ENCODE measurements around the gene ERP27.

The ERP27 gene

GRCh38 chr12:14979468-14979867 is 41.1 kb upstream of the ERP27 start:
- no peak overlapping the region for H2BK120ac ChIP-seq (ENCODE audit: low read depth, low read length)
- no peaks in the 10 kb centered on the region for H3K27me3 ChIP-seq (ENCODE audit: control insufficient read depth in 1 of 2, insufficient read depth in 1 of 2, low read length in 2 of 2)
- H3K9ac ChIP-seq (ENCODE audit: low read length): no peak overlapping the region
- H2BK12ac ChIP-seq (ENCODE audit: low read length in 2 of 2): no peak overlapping the region
- H3K79me1 ChIP-seq (replicated peaks; ENCODE audit: low read length, poor library complexity, severe bottlenecking): no peaks in the 10 kb centered on the region
- H2AFZ ChIP-seq (ENCODE audit: low read depth, low read length): no peak overlapping the region
- H3K4ac ChIP-seq (ENCODE audit: low read depth in 1 of 2, low read length in 2 of 2): no peak overlapping the region
- H4K91ac ChIP-seq (ENCODE audit: low read length): no peak overlapping the region
- no peaks in the 10 kb centered on the region for H3K36me3 ChIP-seq (ENCODE audit: control insufficient read depth in 1 of 2, insufficient read depth in 2 of 2, low read depth in 1 of 2, low read length in 2 of 2)
- no peak overlapping the region for H3K4me2 ChIP-seq (ENCODE audit: low read length, poor library complexity, severe bottlenecking)
- H3K4me1 ChIP-seq (ENCODE audit: control insufficient read depth, insufficient read depth, low read depth, low read length): no peaks in the 10 kb centered on the region
- H3K27ac ChIP-seq (ENCODE audit: low read length, poor library complexity, severe bottlenecking): no peak overlapping the region
- H2BK15ac ChIP-seq (ENCODE audit: low read depth, poor library complexity, severe bottlenecking): no peak overlapping the region
- H3K4me3 ChIP-seq (ENCODE audit: insufficient read depth in 1 of 2, low read depth in 1 of 2, low read length in 2 of 2): no peak overlapping the region
- no peak overlapping the region for H3K23ac ChIP-seq (ENCODE audit: low read length in 2 of 2)
- H3K14ac ChIP-seq (ENCODE audit: low read length in 2 of 2): no peak overlapping the region
- no peak overlapping the region for H3K18ac ChIP-seq (ENCODE audit: low read depth in 1 of 2, low read length in 2 of 2)
- DNase-seq: no peak
- no peak overlapping the region for H2BK5ac ChIP-seq (ENCODE audit: low read depth, low read length, poor library complexity, severe bottlenecking)
- no peak overlapping the region for H2AK5ac ChIP-seq (ENCODE audit: low read length, severe bottlenecking)
- H4K8ac ChIP-seq (ENCODE audit: low read length): no peak overlapping the region
- no peaks in the 10 kb centered on the region for H3K9me3 ChIP-seq (ENCODE audit: control insufficient read depth, low read length)

GRCh38 chr12:14976658-14977057 is 38.3 kb upstream of the ERP27 start:
- H3K79me1 ChIP-seq (replicated peaks; ENCODE audit: low read length, poor library complexity, severe bottlenecking): no peaks in the 10 kb centered on the region
- no peak overlapping the region for H3K14ac ChIP-seq (ENCODE audit: low read length in 2 of 2)
- no peak overlapping the region for H3K23ac ChIP-seq (ENCODE audit: low read length in 2 of 2)
- H4K91ac ChIP-seq (ENCODE audit: low read length): no peak overlapping the region
- H2BK15ac ChIP-seq (ENCODE audit: low read depth, poor library complexity, severe bottlenecking): no peak overlapping the region
- no peaks in the 10 kb centered on the region for H3K36me3 ChIP-seq (ENCODE audit: control insufficient read depth in 1 of 2, insufficient read depth in 2 of 2, low read depth in 1 of 2, low read length in 2 of 2)
- no peaks in the 10 kb centered on the region for H3K27me3 ChIP-seq (ENCODE audit: control insufficient read depth in 1 of 2, insufficient read depth in 1 of 2, low read length in 2 of 2)
- H3K27ac ChIP-seq (ENCODE audit: low read length, poor library complexity, severe bottlenecking): no peak overlapping the region
- no peak overlapping the region for H2BK5ac ChIP-seq (ENCODE audit: low read depth, low read length, poor library complexity, severe bottlenecking)
- no peak overlapping the region for H4K8ac ChIP-seq (ENCODE audit: low read length)
- H3K18ac ChIP-seq (ENCODE audit: low read depth in 1 of 2, low read length in 2 of 2): no peak overlapping the region
- no peak overlapping the region for H3K4me3 ChIP-seq (ENCODE audit: insufficient read depth in 1 of 2, low read depth in 1 of 2, low read length in 2 of 2)
- no peak overlapping the region for H3K9ac ChIP-seq (ENCODE audit: low read length)
- DNase-seq: no peak
- H3K4ac ChIP-seq (ENCODE audit: low read depth in 1 of 2, low read length in 2 of 2): no peak overlapping the region
- H2AFZ ChIP-seq (ENCODE audit: low read depth, low read length): no peak overlapping the region
- no peaks in the 10 kb centered on the region for H3K9me3 ChIP-seq (ENCODE audit: control insufficient read depth, low read length)
- no peak overlapping the region for H2BK12ac ChIP-seq (ENCODE audit: low read length in 2 of 2)
- WGBS: 95% methylated on average over 1 of the region's 3 CpGs
- H2AK5ac ChIP-seq (ENCODE audit: low read length, severe bottlenecking): no peak overlapping the region
- no peaks in the 10 kb centered on the region for H3K4me1 ChIP-seq (ENCODE audit: control insufficient read depth, insufficient read depth, low read depth, low read length)
- no peak overlapping the region for H3K4me2 ChIP-seq (ENCODE audit: low read length, poor library complexity, severe bottlenecking)
- no peak overlapping the region for H2BK120ac ChIP-seq (ENCODE audit: low read depth, low read length)

GRCh38 chr12:14975457-14975856 is 37.1 kb upstream of the ERP27 start:
- Histone ChIP-seq H2BK12ac (ENCODE audit: low read length in 2 of 2) (no peak overlapping the region), H3K14ac (ENCODE audit: low read length in 2 of 2) (no peak overlapping the region), H2BK15ac (ENCODE audit: low read depth, poor library complexity, severe bottlenecking) (no peak overlapping the region), H4K8ac (ENCODE audit: low read length) (no peak overlapping the region), H3K23ac (ENCODE audit: low read length in 2 of 2) (no peak overlapping the region), H2BK120ac (ENCODE audit: low read depth, low read length) (no peak overlapping the region), H2BK5ac (ENCODE audit: low read depth, low read length, poor library complexity, severe bottlenecking) (no peak overlapping the region), H3K27me3 (ENCODE audit: control insufficient read depth in 1 of 2, insufficient read depth in 1 of 2, low read length in 2 of 2) (no peaks in the 10 kb centered on the region), H2AFZ (ENCODE audit: low read depth, low read length) (no peak overlapping the region), H3K27ac (ENCODE audit: low read length, poor library complexity, severe bottlenecking) (no peak overlapping the region), H3K4me1 (ENCODE audit: control insufficient read depth, insufficient read depth, low read depth, low read length) (no peaks in the 10 kb centered on the region), H3K79me1 (replicated peaks; ENCODE audit: low read length, poor library complexity, severe bottlenecking) (no peaks in the 10 kb centered on the region), H3K4me3 (ENCODE audit: insufficient read depth in 1 of 2, low read depth in 1 of 2, low read length in 2 of 2) (no peak overlapping the region), H4K91ac (ENCODE audit: low read length) (no peak overlapping the region), H3K9me3 (ENCODE audit: control insufficient read depth, low read length) (no peaks in the 10 kb centered on the region), H2AK5ac (ENCODE audit: low read length, severe bottlenecking) (no peak overlapping the region), H3K18ac (ENCODE audit: low read depth in 1 of 2, low read length in 2 of 2) (no peak overlapping the region), H3K4ac (ENCODE audit: low read depth in 1 of 2, low read length in 2 of 2) (no peak overlapping the region), H3K9ac (ENCODE audit: low read length) (no peak overlapping the region), H3K4me2 (ENCODE audit: low read length, poor library complexity, severe bottlenecking) (no peak overlapping the region), H3K36me3 (ENCODE audit: control insufficient read depth in 1 of 2, insufficient read depth in 2 of 2, low read depth in 1 of 2, low read length in 2 of 2) (no peaks in the 10 kb centered on the region)
- 97% methylated on average over 3 of the region's 4 CpGs for WGBS
- DNase-seq: no peak

GRCh38 chr12:14974633-14975032 is 36.3 kb upstream of the ERP27 start:
- Histone ChIP-seq H2BK5ac (ENCODE audit: low read depth, low read length, poor library complexity, severe bottlenecking) (no peak overlapping the region), H3K4me2 (ENCODE audit: low read length, poor library complexity, severe bottlenecking) (no peak overlapping the region), H3K27me3 (ENCODE audit: control insufficient read depth in 1 of 2, insufficient read depth in 1 of 2, low read length in 2 of 2) (no peaks in the 10 kb centered on the region), H4K8ac (ENCODE audit: low read length) (no peak overlapping the region), H3K9me3 (ENCODE audit: control insufficient read depth, low read length) (no peaks in the 10 kb centered on the region), H2AK5ac (ENCODE audit: low read length, severe bottlenecking) (no peak overlapping the region), H3K27ac (ENCODE audit: low read length, poor library complexity, severe bottlenecking) (no peak overlapping the region), H3K4me3 (ENCODE audit: insufficient read depth in 1 of 2, low read depth in 1 of 2, low read length in 2 of 2) (no peak overlapping the region), H3K14ac (ENCODE audit: low read length in 2 of 2) (no peak overlapping the region), H3K23ac (ENCODE audit: low read length in 2 of 2) (no peak overlapping the region), H3K9ac (ENCODE audit: low read length) (no peak overlapping the region), H2BK15ac (ENCODE audit: low read depth, poor library complexity, severe bottlenecking) (no peak overlapping the region), H4K91ac (ENCODE audit: low read length) (no peak overlapping the region), H2BK12ac (ENCODE audit: low read length in 2 of 2) (no peak overlapping the region), H2AFZ (ENCODE audit: low read depth, low read length) (no peak overlapping the region), H3K4me1 (ENCODE audit: control insufficient read depth, insufficient read depth, low read depth, low read length) (no peaks in the 10 kb centered on the region), H3K79me1 (replicated peaks; ENCODE audit: low read length, poor library complexity, severe bottlenecking) (no peaks in the 10 kb centered on the region), H3K18ac (ENCODE audit: low read depth in 1 of 2, low read length in 2 of 2) (no peak overlapping the region), H3K36me3 (ENCODE audit: control insufficient read depth in 1 of 2, insufficient read depth in 2 of 2, low read depth in 1 of 2, low read length in 2 of 2) (no peaks in the 10 kb centered on the region), H3K4ac (ENCODE audit: low read depth in 1 of 2, low read length in 2 of 2) (no peak overlapping the region), H2BK120ac (ENCODE audit: low read depth, low read length) (no peak overlapping the region)
- DNase-seq: no peak
- WGBS: 89% methylated on average over 3 of the region's 3 CpGs

Data from mesenchymal stem cell (in vitro differentiated cells and primary cell).